Adrenal gland (tissue), 5 donors: ENCODE results near the gene ADD1.
"Not testable (repeated sequence)": the region's sequence is repeated elsewhere in the genome, so short reads cannot be mapped to it uniquely, and the experiment has no call there.

Source experiments
- POLR2A ChIP-seq, 2 donors: fragments of 450-650 bp; IDR thresholded peaks; one replicate each; pipeline ENCODE4 v1.6.1; 2017; ENCODE audit warnings: antibody characterized with exemption in 2 of 2, mild to moderate bottlenecking in 2 of 2, moderate library complexity in 1 of 2
- TF ChIP-seq, protein P1 (sequence below), 6 experiments: fragments of 450-650 bp in 4 of 6; fragments of 200-600 bp in 2 of 6; sonication (generic) in 1 of 6; IDR thresholded peaks; 1 replicate in 5 of 6; 2 replicates in 1 of 6; pipeline versions ENCODE4 v1.5.1 to v1.8.0; 2016 to 2021; ENCODE audit warnings: antibody characterized with exemption in 6 of 6, mild to moderate bottlenecking in 2 of 6, moderate library complexity in 1 of 6
- donor health status: DM: no; HTN: no; CAD: no.

DNA sequence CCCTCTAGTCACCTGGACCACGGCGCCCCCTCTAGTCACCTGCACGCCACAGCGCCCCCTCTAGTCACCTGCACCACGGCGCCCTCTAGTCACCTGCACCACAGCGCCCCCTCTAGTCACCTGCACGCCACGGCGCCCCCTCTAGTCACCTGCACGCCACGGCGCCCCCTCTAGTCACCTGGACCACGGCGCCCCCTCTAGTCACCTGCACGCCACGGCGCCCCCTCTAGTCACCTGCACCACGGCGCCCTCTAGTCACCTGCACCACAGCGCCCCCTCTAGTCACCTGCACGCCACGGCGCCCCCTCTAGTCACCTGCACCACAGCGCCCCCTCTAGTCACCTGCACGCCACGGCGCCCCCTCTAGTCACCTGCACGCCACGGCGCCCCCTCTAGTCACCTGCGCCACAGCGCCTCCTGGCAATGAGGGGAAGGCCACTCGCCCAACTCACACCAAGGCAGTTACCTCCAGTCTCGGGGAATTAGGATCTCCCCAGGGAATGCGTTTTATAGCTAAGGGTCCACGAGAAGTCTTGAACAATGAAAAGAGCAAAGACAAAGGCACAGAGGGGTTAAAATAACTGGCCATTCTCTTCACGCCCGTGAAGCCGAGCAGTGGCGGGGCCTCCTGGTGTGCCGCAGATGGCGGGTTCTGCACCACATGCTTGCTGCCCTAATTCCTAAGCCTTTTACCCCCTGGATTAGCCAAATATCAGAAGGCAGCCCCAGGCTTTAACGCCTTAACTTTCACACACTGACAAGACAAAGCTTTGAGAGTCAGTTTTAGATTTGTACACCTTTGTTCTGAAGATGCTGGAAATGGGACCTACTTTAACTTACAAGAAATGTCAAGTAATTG is 111.8 kb downstream of the ADD1 start:
- TF ChIP-seq, protein P1, sequence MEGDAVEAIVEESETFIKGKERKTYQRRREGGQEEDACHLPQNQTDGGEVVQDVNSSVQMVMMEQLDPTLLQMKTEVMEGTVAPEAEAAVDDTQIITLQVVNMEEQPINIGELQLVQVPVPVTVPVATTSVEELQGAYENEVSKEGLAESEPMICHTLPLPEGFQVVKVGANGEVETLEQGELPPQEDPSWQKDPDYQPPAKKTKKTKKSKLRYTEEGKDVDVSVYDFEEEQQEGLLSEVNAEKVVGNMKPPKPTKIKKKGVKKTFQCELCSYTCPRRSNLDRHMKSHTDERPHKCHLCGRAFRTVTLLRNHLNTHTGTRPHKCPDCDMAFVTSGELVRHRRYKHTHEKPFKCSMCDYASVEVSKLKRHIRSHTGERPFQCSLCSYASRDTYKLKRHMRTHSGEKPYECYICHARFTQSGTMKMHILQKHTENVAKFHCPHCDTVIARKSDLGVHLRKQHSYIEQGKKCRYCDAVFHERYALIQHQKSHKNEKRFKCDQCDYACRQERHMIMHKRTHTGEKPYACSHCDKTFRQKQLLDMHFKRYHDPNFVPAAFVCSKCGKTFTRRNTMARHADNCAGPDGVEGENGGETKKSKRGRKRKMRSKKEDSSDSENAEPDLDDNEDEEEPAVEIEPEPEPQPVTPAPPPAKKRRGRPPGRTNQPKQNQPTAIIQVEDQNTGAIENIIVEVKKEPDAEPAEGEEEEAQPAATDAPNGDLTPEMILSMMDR (IDR thresholded peaks at IDR 0.05): not testable (repeated sequence)
- TF ChIP-seq POLR2A (IDR thresholded peaks at IDR 0.05): not testable (repeated sequence)
